Esophagus muscularis mucosa (tissue), 4 donors: ENCODE data around the gene ADAMTS17.

ENCODE experiments used
- CTCF ChIP-seq, 3 experiments: fragments of 200-600 bp in 2 of 3; fragments of 450-650 bp in 1 of 3; sonication (generic) in 2 of 3; IDR thresholded peaks; one replicate each; pipeline ENCODE4 v1.5.1; 2017 to 2019; ENCODE audit warnings: antibody characterized with exemption in 3 of 3, mild to moderate bottlenecking in 2 of 3, moderate library complexity in 1 of 3
- EP300 ChIP-seq: sonication (generic); formaldehyde crosslinking; IDR thresholded peaks from one replicate; pipeline ENCODE4 v1.6.1; 2017; ENCODE audit warnings: antibody characterized with exemption
- POLR2A ChIP-seq: fragments of 450-650 bp; IDR thresholded peaks from one replicate; pipeline ENCODE4 v1.6.1; 2017; ENCODE audit warnings: antibody characterized with exemption, moderate library complexity, mild to moderate bottlenecking, low read depth
- POLR2AphosphoS5 ChIP-seq, 2 donors: sonication (generic); formaldehyde crosslinking; IDR thresholded peaks; one replicate each; pipeline ENCODE4 v1.6.1; 2017; ENCODE audit warnings: antibody characterized with exemption in 2 of 2

DNA sequence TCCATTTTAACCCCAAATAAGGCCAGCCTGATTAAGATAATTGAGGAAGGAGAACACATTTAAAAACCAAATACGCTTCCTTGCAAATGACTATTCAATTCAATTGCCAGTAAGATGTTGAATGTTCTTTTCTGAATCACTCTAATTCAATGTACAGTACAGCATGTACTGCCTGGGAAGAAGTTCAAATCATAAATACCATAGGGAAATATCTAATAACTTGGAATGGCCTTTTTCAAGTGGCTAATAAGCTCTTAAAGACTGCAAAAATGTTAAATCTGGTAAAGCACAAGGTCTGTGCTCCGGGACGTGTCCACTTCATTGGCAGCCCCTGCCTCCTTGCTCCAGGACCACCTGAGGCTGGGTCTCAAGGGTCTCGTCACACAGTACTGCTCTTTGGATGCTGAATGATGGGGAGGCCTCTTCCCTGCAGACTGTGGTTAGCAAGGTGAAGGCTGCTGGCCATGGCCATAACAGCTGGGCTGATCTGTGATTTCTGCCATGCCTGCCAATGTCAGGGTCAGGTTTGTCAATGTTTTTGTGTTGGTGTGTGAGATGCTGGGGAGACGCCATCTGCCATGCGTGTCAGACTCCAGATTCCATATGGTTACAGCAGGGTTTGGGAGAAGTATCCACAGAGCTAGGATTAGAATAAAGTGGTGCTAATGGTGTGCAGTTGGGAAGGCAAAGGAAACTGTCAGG lies 300.5 kb downstream of the ADAMTS17 start:
- TF ChIP-seq POLR2A: no peak
- TF ChIP-seq CTCF (IDR thresholded peaks at IDR 0.05): no peak
- no peak for TF ChIP-seq POLR2AphosphoS5 (IDR thresholded peaks at IDR 0.05)
- TF ChIP-seq EP300: no peak
